Natural killer cell treated with Interleukin-12 subunit alpha and Interleukin-12 subunit beta and Interleukin-15 and Interleukin-18, amount 100 ng/mL, for 72 hours (primary cell): ENCODE measurements around the gene SERPINB13. TPM values are rescaled to one million over a fixed set of nuclear protein-coding genes. Genes with fewer than 3 reads are reported as not detected.
"Not testable (repeated sequence)": the region's sequence is repeated elsewhere in the genome, so short reads cannot be mapped to it uniquely, and the experiment has no call there.

ENCODE experiments used
- ATAC-seq, 2 donors: fragments of 150-1000 bp; cut with Tn5 transposase in 1 of 2; sonication (Bioruptor Pico), chemical (Tn5 transposase) in 1 of 2; 2 replicates each; pipeline ENCODE4 v1.10.0; 2021
- DNase-seq: peaks from one replicate; pipeline ENCODE4 v3.0.0; 2022; ENCODE audit warnings: low spot score
- H3K27ac Mint-ChIP-seq, 2 donors: 1 replicate in 1 of 2; 2 replicates in 1 of 2; pipeline ENCODE4 v1.8.0; 2022; ENCODE audit warnings: mixed read lengths in 2 of 2, mild to moderate bottlenecking in 1 of 2, moderate library complexity in 1 of 2
- H3K27me3 Mint-ChIP-seq, 2 donors: 1 replicate in 1 of 2; 2 replicates in 1 of 2; pipeline ENCODE4 v1.8.0; 2022; ENCODE audit warnings: mixed read lengths in 2 of 2
- H3K36me3 Mint-ChIP-seq: one replicate; pipeline ENCODE4 v1.8.0; 2022; ENCODE audit warnings: mixed read lengths
- H3K4me1 Mint-ChIP-seq, 2 donors: 1 replicate in 1 of 2; 2 replicates in 1 of 2; pipeline ENCODE4 v1.8.0; 2022; ENCODE audit warnings: low read depth in 2 of 2, mixed read lengths in 2 of 2, mild to moderate bottlenecking in 1 of 2
- H3K4me3 Mint-ChIP-seq: one replicate; pipeline ENCODE4 v1.8.0; 2022; ENCODE audit warnings: mixed read lengths
- H3K9me3 Mint-ChIP-seq: 2 replicates; pipeline ENCODE4 v1.8.0; 2022; ENCODE audit warnings: mixed read lengths
- total RNA-seq, 2 donors: library from RNA; stranded (reverse); gene quantifications; one replicate each; pipeline ENCODE4 v1.2.3, GENCODE V29; 2022

Gene SERPINB13
- total RNA-seq, 2 donors from 2014 or later, result not detected

DNA sequence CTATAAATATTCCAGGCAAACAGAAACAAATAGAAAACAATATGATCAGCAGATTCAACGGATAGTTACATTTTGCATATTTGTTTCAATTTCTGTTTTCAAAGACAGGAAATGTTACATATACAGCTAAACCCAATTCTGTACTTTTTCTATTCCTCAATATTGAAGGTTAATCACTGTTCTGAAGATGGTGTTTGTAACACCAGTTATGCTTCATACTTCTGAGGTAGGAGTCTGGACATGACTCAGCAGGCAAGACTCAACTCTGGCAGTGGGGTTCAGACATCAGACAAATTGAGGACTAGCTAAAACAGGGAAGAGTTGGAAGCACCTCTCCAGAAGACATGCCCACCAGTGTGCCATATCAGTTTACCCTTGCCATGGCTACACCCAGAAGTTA is 16.6 kb downstream of the SERPINB13 start:
- DNase-seq (no peak), ATAC-seq (peak in 1 of 2 donors; percentile 60)
- no peak overlapping the region for H3K27ac Mint-ChIP-seq
- H3K27me3 Mint-ChIP-seq, result peaks cover 12 to 30% of the 10 kb centered on the region in 2 donors
- H3K4me3 Mint-ChIP-seq, result no peak overlapping the region
- no peaks in the 10 kb centered on the region for H3K36me3 Mint-ChIP-seq
- peaks cover 0 to 4% of the 10 kb centered on the region in 2 donors for H3K4me1 Mint-ChIP-seq
- H3K9me3 Mint-ChIP-seq, result no peaks in the 10 kb centered on the region

DNA sequence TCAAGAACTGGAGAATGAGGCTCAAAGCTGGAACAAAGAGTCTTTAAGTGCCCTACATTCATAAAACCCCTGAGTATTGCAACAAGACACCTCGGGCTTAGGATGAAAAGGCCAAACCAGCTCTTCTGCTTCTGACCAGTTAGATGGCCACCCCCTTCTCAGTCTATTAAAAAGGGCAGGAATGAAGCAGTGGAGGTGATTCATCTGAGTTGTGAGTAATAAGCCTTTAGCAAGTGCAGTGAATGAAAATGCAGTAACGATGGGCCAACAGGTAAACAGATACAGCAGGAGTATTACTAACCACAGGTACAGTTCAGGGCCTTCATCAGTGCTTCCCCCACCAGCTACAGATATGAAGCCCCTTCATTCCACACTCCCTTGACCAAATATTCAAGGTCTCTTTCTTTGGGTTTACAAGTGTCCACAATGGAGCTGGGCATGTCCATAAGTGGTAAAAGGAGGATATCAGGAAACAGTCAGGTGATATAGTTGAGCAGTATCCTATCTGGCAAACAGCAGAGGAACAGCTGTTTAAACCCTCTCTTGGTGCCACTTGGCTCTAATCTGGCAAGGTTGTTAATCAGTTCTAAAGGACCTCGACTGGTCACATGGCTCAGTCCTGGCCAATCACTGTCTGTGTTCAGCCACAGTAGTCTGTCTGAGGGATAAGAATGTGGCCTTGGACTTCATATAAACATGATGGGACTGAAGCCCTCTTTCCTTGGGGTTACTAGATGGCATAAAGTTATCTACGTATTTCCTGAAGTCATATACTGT is 17.8 kb downstream of the SERPINB13 start:
- Mint-ChIP-seq H3K4me3 (no peak overlapping the region), H3K36me3 (no peaks in the 10 kb centered on the region)

DNA sequence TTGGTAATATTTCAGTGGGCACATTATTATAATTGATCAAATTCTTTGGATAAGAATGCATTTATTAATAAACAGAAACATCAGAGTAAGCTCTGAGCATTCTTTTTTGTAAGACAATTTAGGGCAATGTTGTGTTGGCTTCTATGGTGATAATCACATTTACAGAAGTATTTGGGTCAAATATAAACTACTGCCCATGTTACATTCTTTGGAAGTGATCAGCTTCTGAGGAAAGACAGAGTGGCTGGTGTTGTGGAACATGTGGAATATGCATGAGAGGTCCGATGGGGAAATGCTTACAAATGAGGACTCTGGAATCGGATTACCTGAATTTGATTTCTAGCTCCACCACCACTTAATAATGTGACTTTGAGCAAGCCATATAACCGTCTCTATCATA is 19.4 kb downstream of the SERPINB13 start:
- Mint-ChIP-seq H3K27ac (no peak overlapping the region), H3K27me3 (peaks cover 15 to 37% of the 10 kb centered on the region in 2 donors), H3K36me3 (no peaks in the 10 kb centered on the region), H3K4me1 (peaks cover 0 to 4% of the 10 kb centered on the region in 2 donors), H3K9me3 (no peaks in the 10 kb centered on the region), H3K4me3 (no peak overlapping the region)
- DNase-seq (no peak), ATAC-seq (no peak)

More for the DNA sequence above, 17.8 kb downstream of the SERPINB13 start:
- peaks cover 0 to 4% of the 10 kb centered on the region in 2 donors for H3K4me1 Mint-ChIP-seq
- no peaks in the 10 kb centered on the region for H3K9me3 Mint-ChIP-seq
- ATAC-seq (no peak), DNase-seq (no peak)
- H3K27ac Mint-ChIP-seq, result no peak overlapping the region
- peaks cover 12 to 25% of the 10 kb centered on the region in 2 donors for H3K27me3 Mint-ChIP-seq

DNA sequence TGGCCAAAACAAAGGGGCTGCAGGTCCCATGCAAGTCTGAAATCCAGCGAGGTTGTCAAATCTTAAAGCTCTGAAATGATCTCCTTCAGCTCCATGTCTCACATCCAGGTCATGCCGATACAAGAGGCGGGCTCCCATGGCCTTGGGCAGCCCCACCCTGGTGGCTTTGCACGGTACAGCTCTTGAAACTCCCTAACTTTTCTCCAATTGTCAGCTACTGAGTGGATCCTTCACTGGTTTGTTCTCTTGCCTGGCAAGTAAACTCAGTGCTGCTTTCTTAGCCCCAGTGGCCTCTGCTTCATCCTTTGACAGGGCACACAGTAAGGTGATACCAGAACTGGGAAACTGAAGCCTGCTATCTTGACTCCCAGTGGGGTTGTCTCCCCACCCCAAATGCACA is 26.3 kb downstream of the SERPINB13 start:
- no peak for DNase-seq
- Mint-ChIP-seq H3K27ac (no peak overlapping the region), H3K27me3 (peaks cover 11 to 25% of the 10 kb centered on the region in 2 donors), H3K9me3 (no peaks in the 10 kb centered on the region), H3K4me3 (no peak overlapping the region), H3K4me1 (no peaks in the 10 kb centered on the region), H3K36me3 (no peaks in the 10 kb centered on the region)
- no peak for ATAC-seq

DNA sequence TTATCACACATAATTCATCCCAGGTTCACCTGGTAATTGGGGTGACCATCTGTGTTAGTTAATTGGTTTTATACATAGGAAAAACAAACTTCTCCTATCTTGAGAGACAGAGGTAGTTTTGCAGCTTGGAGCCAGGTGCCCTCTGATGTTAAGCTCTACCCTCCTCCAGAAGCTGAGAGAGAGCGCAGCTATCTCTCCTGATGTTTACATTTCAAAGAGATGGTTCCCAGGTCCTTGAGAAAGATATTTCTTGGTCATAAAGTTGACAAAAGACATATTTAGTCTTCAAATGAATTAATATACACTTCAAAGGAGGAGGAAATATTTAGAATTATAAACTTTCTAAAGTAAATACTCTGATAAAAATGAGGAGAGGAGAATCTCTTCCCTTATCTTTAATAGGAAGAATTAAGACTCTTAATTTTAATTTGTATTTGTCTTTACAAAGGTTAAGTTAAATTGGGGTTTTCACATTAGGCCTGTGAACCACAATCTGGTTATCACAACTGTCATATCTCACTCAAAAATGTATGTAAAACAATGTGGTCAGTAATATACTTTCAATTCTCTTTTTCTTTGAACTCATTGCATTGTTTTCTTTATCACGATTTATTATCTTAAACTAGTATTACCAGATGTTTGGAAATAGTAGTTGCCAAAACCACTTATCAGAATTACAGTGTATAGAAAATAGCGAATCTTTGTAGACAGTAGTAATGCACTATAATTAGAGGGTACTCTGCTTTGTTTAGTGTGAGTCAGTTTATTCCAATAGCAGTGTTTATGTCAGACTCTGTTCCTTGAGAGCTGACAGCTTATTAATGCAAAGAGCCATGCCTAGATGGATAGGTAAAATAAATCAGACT is 30.1 kb downstream of the SERPINB13 start:
- H3K27ac Mint-ChIP-seq, result no peak overlapping the region
- no peaks in the 10 kb centered on the region for H3K36me3 Mint-ChIP-seq
- DNase-seq (no peak), ATAC-seq (no peak)
- H3K4me3 Mint-ChIP-seq, result no peak overlapping the region
- H3K27me3 Mint-ChIP-seq, result peaks cover 7 to 12% of the 10 kb centered on the region in 2 donors
- H3K4me1 Mint-ChIP-seq, result no peaks in the 10 kb centered on the region
- H3K9me3 Mint-ChIP-seq, result no peaks in the 10 kb centered on the region

DNA sequence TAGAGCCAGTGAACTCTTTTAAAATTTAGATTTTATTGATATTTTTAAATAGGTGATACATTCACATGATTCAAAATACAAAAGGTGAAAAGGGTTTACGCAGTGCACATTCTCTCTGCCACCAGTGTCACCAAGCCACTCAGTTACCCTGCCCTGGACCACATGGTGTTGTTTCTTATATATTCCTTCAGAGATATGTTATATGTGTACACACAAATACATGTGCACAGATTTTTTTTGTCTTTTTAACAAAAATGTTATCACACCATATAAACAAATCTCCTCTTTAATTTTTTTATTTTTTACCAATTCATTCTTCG is 30.7 kb downstream of the SERPINB13 start:
- no peak overlapping the region for H3K27ac Mint-ChIP-seq

DNA sequence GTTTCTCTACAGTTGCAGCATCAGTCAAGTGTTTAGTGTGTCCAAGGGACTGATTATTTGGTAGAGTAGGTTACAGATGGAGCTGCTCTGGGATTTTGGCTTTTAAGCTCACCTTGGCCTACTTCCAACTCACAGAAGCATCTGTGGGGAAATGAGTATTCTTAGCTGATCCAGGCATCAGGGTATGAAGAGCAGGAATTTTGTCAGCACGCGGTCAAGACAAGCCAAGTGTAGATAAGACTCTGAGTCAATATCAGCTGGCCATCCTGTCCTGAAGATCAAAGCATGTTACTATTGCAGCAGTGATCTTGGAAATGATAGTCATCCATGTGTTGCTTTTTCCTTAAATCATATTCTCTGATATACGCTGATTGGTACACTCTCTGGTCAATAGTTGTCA is 32.5 kb downstream of the SERPINB13 start:
- Mint-ChIP-seq H3K4me1 (no peaks in the 10 kb centered on the region), H3K4me3 (no peak overlapping the region), H3K36me3 (no peaks in the 10 kb centered on the region), H3K27me3 (peaks cover 0 to 4% of the 10 kb centered on the region in 2 donors), H3K9me3 (peaks cover 5% of the 10 kb centered on the region), H3K27ac (no peak overlapping the region)
- no peak for DNase-seq
- ATAC-seq, result no peak

More for the DNA sequence above, 30.7 kb downstream of the SERPINB13 start:
- Mint-ChIP-seq H3K9me3 (peaks cover 2% of the 10 kb centered on the region), H3K4me1 (no peaks in the 10 kb centered on the region), H3K27me3 (peaks cover 7 to 10% of the 10 kb centered on the region in 2 donors), H3K36me3 (no peaks in the 10 kb centered on the region), H3K4me3 (no peak overlapping the region)
- ATAC-seq (no peak), DNase-seq (no peak)

DNA sequence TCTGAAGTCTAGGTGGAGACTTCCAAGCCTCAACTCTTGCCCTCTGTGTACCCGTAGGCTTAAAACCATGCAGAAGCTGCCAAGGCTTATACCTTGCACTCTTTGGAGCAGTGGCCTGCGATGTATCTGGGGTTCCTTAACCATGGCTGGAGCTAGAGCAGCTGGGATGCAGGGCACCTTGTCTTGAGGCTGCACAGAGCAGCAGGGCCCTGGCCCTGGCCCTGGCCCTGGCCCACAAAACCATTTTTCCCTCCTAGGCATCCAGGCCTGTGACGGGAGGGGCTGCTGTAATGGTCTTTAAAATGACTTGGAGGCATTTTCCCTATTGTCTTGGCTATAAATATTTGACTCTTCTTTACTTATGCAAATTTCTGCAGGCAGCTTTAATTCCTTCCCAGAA is 37.7 kb downstream of the SERPINB13 start:
- Mint-ChIP-seq H3K4me1 (no peaks in the 10 kb centered on the region), H3K27me3 (no peaks in the 10 kb centered on the region), H3K4me3 (no peak overlapping the region), H3K36me3 (peaks cover 21% of the 10 kb centered on the region), H3K9me3 (peaks cover 22% of the 10 kb centered on the region), H3K27ac (no peak overlapping the region)
- no peak for DNase-seq
- no peak for ATAC-seq

DNA sequence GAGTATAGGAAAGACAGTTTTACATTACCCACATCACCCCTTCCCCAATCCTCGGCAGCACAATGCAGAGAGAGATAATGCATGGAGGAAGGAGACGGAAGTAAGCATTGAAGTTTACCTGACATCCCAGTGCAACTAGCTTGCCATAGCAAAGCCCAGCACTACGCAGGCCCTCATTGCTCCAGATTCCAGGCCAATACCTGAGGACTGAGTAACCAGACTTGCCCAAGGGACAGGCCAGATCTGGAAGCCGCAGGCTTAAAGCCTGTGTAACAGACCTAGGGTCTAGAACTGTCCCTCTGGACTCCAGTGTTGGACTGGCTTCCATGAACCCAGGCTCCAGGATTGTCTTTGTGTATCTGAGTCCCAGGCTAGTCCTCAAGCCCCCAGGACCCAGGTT is 39.3 kb downstream of the SERPINB13 start:
- Mint-ChIP-seq H3K36me3 (peaks cover 21% of the 10 kb centered on the region), H3K27ac (no peak overlapping the region), H3K27me3 (no peaks in the 10 kb centered on the region), H3K9me3 (peaks cover 25% of the 10 kb centered on the region), H3K4me1 (no peaks in the 10 kb centered on the region), H3K4me3 (no peak overlapping the region)
- ATAC-seq (no peak), DNase-seq (no peak)

DNA sequence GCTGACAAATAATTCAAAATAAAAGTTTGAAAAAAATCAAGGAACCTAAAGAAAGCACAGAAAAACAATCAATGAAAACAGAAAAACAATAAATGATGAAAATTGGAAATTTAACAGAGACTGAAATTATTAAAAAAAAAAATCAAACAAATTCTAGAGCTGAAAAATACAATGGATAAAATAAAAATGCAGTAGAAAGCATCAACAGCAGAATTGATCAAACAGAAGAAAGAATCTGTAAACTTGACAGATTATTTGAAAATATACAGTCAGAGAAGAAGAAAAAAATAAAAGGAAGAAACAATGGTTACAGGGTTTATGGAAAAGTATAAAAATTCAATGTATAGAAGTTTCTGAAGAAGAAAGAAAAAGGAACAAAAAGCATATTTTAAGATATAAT is 40.7 kb downstream of the SERPINB13 start:
- Mint-ChIP-seq H3K27ac (no peak overlapping the region), H3K4me3 (no peak overlapping the region), H3K4me1 (no peaks in the 10 kb centered on the region), H3K9me3 (peaks cover 28% of the 10 kb centered on the region), H3K27me3 (no peaks in the 10 kb centered on the region), H3K36me3 (peaks cover 21% of the 10 kb centered on the region)
- DNase-seq (no peak), ATAC-seq (no peak)

DNA sequence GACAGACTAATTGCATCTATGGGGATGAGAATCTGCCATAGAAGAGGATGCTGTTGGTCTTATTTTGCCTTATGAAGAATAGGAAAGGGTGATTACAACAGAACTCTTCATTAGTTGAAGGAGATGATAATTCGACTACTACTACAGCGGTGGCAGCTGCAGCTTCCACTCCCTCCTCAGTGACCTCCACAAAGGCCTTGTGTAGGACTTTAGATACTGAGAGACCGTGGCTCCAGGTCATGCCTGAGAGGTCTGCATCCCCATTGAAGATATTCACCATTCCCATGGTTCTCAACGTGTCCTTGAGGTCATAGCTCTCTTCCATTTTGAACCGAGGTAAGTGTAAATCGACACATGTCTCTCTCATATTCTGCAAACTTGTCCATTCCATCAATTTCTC is 50.6 kb downstream of the SERPINB13 start:
- Mint-ChIP-seq H3K4me3 (no peak overlapping the region), H3K4me1 (no peaks in the 10 kb centered on the region), H3K27me3 (no peaks in the 10 kb centered on the region), H3K27ac (no peak overlapping the region), H3K36me3 (no peaks in the 10 kb centered on the region), H3K9me3 (peaks cover 3% of the 10 kb centered on the region)
- ATAC-seq (no peak), DNase-seq (no peak)

DNA sequence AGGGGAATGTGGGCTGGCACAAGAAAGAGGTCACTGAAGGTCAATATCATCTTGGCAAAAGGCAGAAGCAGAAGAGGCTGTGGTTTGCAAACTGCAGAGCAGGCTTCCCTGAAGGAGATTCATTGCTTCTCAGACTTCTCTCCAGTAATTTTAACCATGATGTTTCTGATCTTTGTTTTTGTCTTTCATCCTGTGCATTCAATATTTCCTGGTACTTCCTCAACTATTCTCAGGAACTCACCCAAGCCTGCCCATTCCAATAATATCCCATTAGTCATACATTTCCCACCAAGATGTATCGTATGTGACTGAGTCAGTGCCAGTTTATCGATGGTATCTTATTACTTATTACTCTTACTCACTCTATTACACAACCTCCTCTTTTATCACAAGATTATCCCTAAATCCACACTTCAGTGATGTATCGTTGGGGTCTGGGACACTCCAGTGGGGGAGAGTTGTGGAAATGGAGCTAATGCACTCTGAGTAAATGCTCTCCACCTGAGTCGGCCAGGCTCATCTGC is 54.1 kb downstream of the SERPINB13 start:
- H3K36me3 Mint-ChIP-seq, H3K4me3 Mint-ChIP-seq, ATAC-seq, H3K4me1 Mint-ChIP-seq, H3K9me3 Mint-ChIP-seq, H3K27me3 Mint-ChIP-seq, DNase-seq, H3K27ac Mint-ChIP-seq: not testable (repeated sequence)

DNA sequence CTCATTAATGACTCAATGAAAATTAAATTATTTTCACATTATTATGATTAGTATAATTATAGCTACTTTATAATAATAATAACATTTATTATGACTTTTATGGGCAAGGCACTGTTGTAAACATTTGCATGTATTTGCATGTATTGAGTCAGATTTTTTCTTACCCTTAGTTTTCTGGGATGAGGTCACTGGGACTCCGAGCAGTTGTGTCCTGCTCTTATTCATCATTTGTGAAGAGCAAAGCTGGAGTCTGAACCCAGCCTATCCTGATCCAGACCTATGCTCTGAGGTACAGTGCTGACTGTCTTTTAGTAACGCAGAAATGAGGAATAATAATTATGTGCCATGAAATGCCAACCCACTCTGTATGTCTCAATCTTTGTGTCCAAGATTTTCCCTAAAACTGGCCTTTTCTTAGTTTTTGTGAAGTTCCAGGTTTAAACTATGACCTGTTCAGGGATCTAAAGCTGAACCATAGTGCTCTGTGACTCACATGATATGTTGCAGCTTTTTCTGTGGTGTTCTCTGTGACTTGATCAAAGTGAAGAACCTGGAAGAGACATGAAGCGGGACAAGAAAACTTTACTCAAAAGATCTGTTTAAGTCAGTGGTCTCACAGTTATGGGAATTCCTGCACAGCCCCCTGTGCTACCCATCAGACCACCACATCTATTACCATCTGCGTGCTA is 55.7 kb downstream of the SERPINB13 start:
- not testable (repeated sequence) for H3K27ac Mint-ChIP-seq

More for the DNA sequence above, 55.7 kb downstream of the SERPINB13 start:
- not testable (repeated sequence) for DNase-seq, ATAC-seq, H3K36me3 Mint-ChIP-seq, H3K4me3 Mint-ChIP-seq, H3K27me3 Mint-ChIP-seq, H3K4me1 Mint-ChIP-seq, H3K9me3 Mint-ChIP-seq
